Naive B cell (primary cell): ENCODE data around the gene C17orf100. TPM values are rescaled to one million over a fixed set of nuclear protein-coding genes. Genes with fewer than 3 reads are reported as not detected.
A peak's percentile ranks its signal among the peaks of the same experiment; 100 is the strongest.
"Not testable (repeated sequence)": the region's sequence is repeated elsewhere in the genome, so short reads cannot be mapped to it uniquely, and the experiment has no call there.

ENCODE experiments used
- ATAC-seq, 2 donors: fragments of 150-1000 bp; cut with Tn5 transposase; 2 replicates each; pipeline ENCODE4 v1.10.0; 2021; ENCODE audit warnings: low read depth in 2 of 2, mild to moderate bottlenecking in 2 of 2, moderate library complexity in 2 of 2
- DNase-seq: peaks from one replicate; pipeline ENCODE4 v3.0.0; 2022
- H3K27ac Mint-ChIP-seq, 6 donors: one replicate each; pipeline ENCODE4 v1.8.0; 2020 to 2022; ENCODE audit warnings: mild to moderate bottlenecking in 6 of 6, mixed read lengths in 6 of 6, moderate library complexity in 5 of 6, inconsistent platforms in 2 of 6
- H3K27me3 Mint-ChIP-seq, 3 donors: one replicate each; pipeline ENCODE4 v1.8.0; 2021 to 2022; ENCODE audit warnings: mixed read lengths in 3 of 3, mild to moderate bottlenecking in 1 of 3
- H3K36me3 Mint-ChIP-seq, 2 donors: one replicate each; pipeline ENCODE4 v1.8.0; 2020 to 2022; ENCODE audit warnings: mixed read lengths in 2 of 2, inconsistent platforms in 1 of 2, mild to moderate bottlenecking in 1 of 2
- H3K4me1 Mint-ChIP-seq, 3 donors: one replicate each; pipeline ENCODE4 v1.8.0; 2020 to 2022; ENCODE audit warnings: mixed read lengths in 3 of 3, inconsistent platforms in 1 of 3, mild to moderate bottlenecking in 1 of 3, moderate library complexity in 1 of 3
- H3K4me3 Mint-ChIP-seq, 8 donors: one replicate each; pipeline ENCODE4 v1.8.0; 2020 to 2022; ENCODE audit warnings: mild to moderate bottlenecking in 8 of 8, mixed read lengths in 8 of 8, moderate library complexity in 8 of 8, inconsistent platforms in 2 of 8
- H3K9me3 Mint-ChIP-seq, 7 donors: one replicate each; pipeline ENCODE4 v1.8.0; 2020 to 2022; ENCODE audit warnings: mixed read lengths in 7 of 7, mild to moderate bottlenecking in 5 of 7, inconsistent platforms in 2 of 7, moderate library complexity in 1 of 7
- polyA plus RNA-seq, 6 donors: library from polyadenylated mRNA; unstranded; fragments of 300-500 nt; fragmentation: Illumina TruSeq; gene quantifications; one replicate each; pipeline ENCODE4 v1.2.3, GENCODE V29; 2021; ENCODE audit warnings: low read depth in 6 of 6

The C17orf100 gene
- polyA plus RNA-seq, 6 donors from 2014 or later = 6.6 to 16.8 (median 9.7) TPM

- Mint-ChIP-seq H3K36me3 (no peaks in the 10 kb centered on the region), H3K4me1 (peaks cover 37 to 66% (median 66%) of the 10 kb centered on the region in 3 donors), H3K9me3 (no peaks in the 10 kb centered on the region), H3K27me3 (no peaks in the 10 kb centered on the region), H3K27ac (peak overlapping the region in 5 of 6 donors; percentile 74 to 100 (median 83)), H3K4me3 (peak overlapping the region; percentile 84 to 100 (median 92))
- ATAC-seq (no peak), DNase-seq (peak; percentile 20)
Measured at GRCh38 chr17:6651919-6652452, 424 bp downstream of the C17orf100 start.

DNA sequence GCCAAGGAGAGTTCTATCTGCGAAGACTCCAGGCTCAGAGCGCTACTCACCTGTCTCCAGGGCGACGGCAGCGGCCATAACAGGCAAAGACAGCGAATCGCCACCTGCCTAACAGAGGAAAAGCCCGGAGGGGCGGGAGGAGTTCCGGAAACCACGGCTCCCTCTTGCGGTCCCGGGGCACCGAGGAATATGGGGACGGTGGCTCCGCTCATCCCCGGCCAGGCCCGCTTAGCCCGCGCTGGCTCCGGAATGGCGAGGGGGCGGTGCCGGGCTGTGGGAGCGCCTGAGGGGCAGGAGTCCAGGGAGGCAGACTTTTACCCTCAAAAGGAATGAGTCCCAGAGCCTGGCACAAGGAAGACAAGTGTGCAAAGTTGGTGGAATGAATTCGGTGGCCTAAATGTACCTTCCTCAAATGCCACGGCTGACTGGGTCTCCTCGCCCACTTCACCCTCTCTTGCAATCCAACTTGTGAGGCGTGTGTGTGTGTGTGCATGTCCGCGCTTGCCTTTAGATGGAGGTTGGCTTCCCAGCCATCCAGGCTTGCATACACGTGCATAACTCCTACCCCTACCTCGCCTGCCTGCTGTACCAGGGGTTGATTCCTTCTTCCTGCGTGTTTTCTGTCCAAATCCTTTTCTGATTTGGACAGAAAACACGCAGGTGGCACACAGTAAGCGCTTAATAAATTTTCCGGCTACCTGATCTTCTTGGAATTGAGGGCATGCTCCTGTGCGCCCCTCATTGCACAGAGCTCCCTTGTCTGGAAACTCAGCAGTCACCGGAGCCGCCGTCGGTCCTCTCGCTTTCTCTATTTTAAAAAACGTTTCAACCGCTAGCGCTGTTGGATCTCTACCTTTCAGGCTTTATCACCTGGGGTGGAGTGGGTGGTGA, 3.5 kb downstream of the C17orf100 start:
- ATAC-seq (no peak), DNase-seq (no peak)
- no peaks in the 10 kb centered on the region for H3K27me3 Mint-ChIP-seq
- peaks cover 45 to 68% (median 66%) of the 10 kb centered on the region in 3 donors for H3K4me1 Mint-ChIP-seq
- peak overlapping the region in 2 of 6 donors; percentile 57 to 83 for H3K27ac Mint-ChIP-seq
- no peaks in the 10 kb centered on the region for H3K9me3 Mint-ChIP-seq
- peak overlapping the region; percentile 42 to 94 (median 78) for H3K4me3 Mint-ChIP-seq
- H3K36me3 Mint-ChIP-seq = no peaks in the 10 kb centered on the region

- DNase-seq, ATAC-seq, H3K27me3 Mint-ChIP-seq, H3K36me3 Mint-ChIP-seq, H3K9me3 Mint-ChIP-seq: not testable (repeated sequence)
- Mint-ChIP-seq H3K4me1 (peaks cover 48 to 68% (median 66%) of the 10 kb centered on the region in 3 donors), H3K27ac (peak overlapping the region in 5 of 6 donors; percentile 83 to 95 (median 93)), H3K4me3 (peak overlapping the region; percentile 67 to 94 (median 88))
Measured at GRCh38 chr17:6655732-6656361, 4.3 kb downstream of the C17orf100 start.

- not testable (repeated sequence) for H3K9me3 Mint-ChIP-seq, H3K36me3 Mint-ChIP-seq, H3K27me3 Mint-ChIP-seq
- peak; percentile 83 to 84 for ATAC-seq
- H3K4me3 Mint-ChIP-seq = peak overlapping the region; percentile 91 to 99 (median 96)
- DNase-seq = peak; percentile 65
- H3K27ac Mint-ChIP-seq = peak overlapping the region; percentile 75 to 98 (median 96)
- H3K4me1 Mint-ChIP-seq = peaks cover 55 to 71% (median 70%) of the 10 kb centered on the region in 3 donors
Measured at GRCh38 chr17:6656797-6657632, 5.5 kb downstream of the C17orf100 start.

DNA sequence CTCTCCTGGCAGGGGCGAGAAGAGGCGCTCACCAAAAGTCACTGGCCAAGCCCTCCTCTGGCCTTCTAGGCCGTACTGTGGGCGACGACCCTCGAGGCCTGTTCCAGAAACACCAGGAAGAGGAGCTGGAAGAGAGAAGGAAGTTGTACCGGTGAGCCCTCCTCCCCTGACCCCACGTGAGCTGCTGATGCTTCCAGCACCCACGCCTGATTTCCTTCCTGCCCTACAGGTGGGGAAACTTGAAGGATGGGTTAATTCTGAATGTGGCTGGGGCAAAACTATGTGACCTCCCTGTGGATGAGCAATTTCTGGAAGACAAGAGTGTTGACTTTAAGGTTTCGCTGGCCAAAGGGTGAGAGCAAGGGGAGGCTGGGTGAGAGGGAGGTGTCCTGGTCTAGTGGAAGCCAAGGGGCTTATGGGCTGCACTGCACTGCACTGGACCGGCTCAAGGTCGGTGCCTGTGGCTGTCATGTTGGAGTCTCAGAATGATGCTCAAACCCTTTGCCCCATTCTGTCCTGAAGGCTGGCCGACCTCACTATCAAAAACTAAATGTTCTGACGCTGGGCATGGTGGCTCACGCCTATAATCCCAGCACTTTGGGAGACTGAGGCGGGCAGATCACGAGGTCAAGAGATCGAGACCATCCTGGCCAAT, 6.2 kb downstream of the C17orf100 start:
- Mint-ChIP-seq H3K27me3 (no peaks in the 10 kb centered on the region), H3K27ac (peak overlapping the region; percentile 87 to 98 (median 96)), H3K4me1 (peaks cover 57 to 72% (median 71%) of the 10 kb centered on the region in 3 donors), H3K9me3 (no peaks in the 10 kb centered on the region), H3K36me3 (peaks cover 0 to 2% of the 10 kb centered on the region in 2 donors), H3K4me3 (peak overlapping the region; percentile 91 to 99 (median 96))
- DNase-seq (no peak), ATAC-seq (no peak)

- H3K27me3 Mint-ChIP-seq, ATAC-seq, H3K36me3 Mint-ChIP-seq, H3K9me3 Mint-ChIP-seq, DNase-seq: not testable (repeated sequence)
- H3K4me1 Mint-ChIP-seq = peaks cover 56 to 67% (median 67%) of the 10 kb centered on the region in 3 donors
- H3K4me3 Mint-ChIP-seq = peak overlapping the region; percentile 62 to 97 (median 92)
- H3K27ac Mint-ChIP-seq = peak overlapping the region in 4 of 6 donors; percentile 26 to 95 (median 80)
Measured at GRCh38 chr17:6658411-6658810, 6.8 kb downstream of the C17orf100 start.

GRCh38 chr17:6660101-6660500, 8.5 kb downstream of the C17orf100 start:
- Mint-ChIP-seq H3K9me3 (no peaks in the 10 kb centered on the region), H3K27ac (peak overlapping the region in 5 of 6 donors; percentile 55 to 98 (median 95)), H3K27me3 (no peaks in the 10 kb centered on the region), H3K4me1 (peaks cover 46 to 62% (median 55%) of the 10 kb centered on the region in 3 donors), H3K36me3 (peaks cover 0 to 6% of the 10 kb centered on the region in 2 donors), H3K4me3 (peak overlapping the region; percentile 73 to 92 (median 81))
- ATAC-seq = no peak
- no peak for DNase-seq

GRCh38 chr17:6660805-6661463, 9.4 kb downstream of the C17orf100 start:
- ATAC-seq = peak; percentile 78
- peaks cover 46 to 63% (median 55%) of the 10 kb centered on the region in 3 donors for H3K4me1 Mint-ChIP-seq

DNA sequence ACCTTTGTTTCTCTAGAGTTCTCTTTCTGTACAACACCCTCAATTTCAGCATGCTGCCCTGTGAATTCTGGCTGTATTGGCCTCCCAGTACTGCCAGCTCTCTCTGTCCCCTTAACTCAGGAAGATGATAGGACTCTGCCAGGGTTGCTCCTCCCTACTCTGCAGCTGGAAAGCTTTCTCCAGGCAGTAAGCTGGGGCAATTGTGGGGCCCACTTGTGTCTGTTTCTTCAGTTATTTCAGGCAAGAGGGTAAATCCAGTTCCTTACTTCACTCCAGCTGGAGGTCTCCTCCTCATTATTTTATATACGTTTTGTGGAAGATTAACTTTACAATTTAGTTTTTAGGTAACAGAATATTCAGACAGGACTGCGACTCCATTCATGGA, 9.9 kb downstream of the C17orf100 start:
- H3K9me3 Mint-ChIP-seq = no peaks in the 10 kb centered on the region
- peaks cover 0 to 6% of the 10 kb centered on the region in 2 donors for H3K36me3 Mint-ChIP-seq

More at GRCh38 chr17:6660805-6661463, 9.4 kb downstream of the C17orf100 start:
- H3K4me3 Mint-ChIP-seq = peak overlapping the region; percentile 73 to 93 (median 88)
- H3K27me3 Mint-ChIP-seq = no peaks in the 10 kb centered on the region
- peaks cover 0 to 6% of the 10 kb centered on the region in 2 donors for H3K36me3 Mint-ChIP-seq
- peak overlapping the region; percentile 51 to 98 (median 90) for H3K27ac Mint-ChIP-seq
- no peaks in the 10 kb centered on the region for H3K9me3 Mint-ChIP-seq
- peak; percentile 78 for DNase-seq

GRCh38 chr17:6663200-6663599, 11.6 kb downstream of the C17orf100 start:
- DNase-seq, H3K9me3 Mint-ChIP-seq, H3K36me3 Mint-ChIP-seq, ATAC-seq, H3K27me3 Mint-ChIP-seq: not testable (repeated sequence)
- Mint-ChIP-seq H3K4me1 (peaks cover 42 to 64% (median 46%) of the 10 kb centered on the region in 3 donors), H3K4me3 (peak overlapping the region in 2 of 8 donors; percentile 12 to 27), H3K27ac (peak overlapping the region in 1 of 6 donors; percentile 50)

More for the DNA sequence above, 9.9 kb downstream of the C17orf100 start:
- Mint-ChIP-seq H3K27me3 (no peaks in the 10 kb centered on the region), H3K4me3 (peak overlapping the region; percentile 73 to 93 (median 88)), H3K27ac (peak overlapping the region in 4 of 6 donors; percentile 51 to 98 (median 70)), H3K4me1 (peaks cover 46 to 66% (median 50%) of the 10 kb centered on the region in 3 donors)
- ATAC-seq (no peak), DNase-seq (no peak)

- no peaks in the 10 kb centered on the region for H3K9me3 Mint-ChIP-seq
- H3K27me3 Mint-ChIP-seq = no peaks in the 10 kb centered on the region
- peak; percentile 61 to 62 for ATAC-seq
- H3K4me1 Mint-ChIP-seq = peaks cover 24 to 47% (median 39%) of the 10 kb centered on the region in 3 donors
- peak; percentile 41 for DNase-seq
- H3K36me3 Mint-ChIP-seq = peaks cover 5 to 6% of the 10 kb centered on the region in 2 donors
- peak overlapping the region in 1 of 8 donors; percentile 51 for H3K4me3 Mint-ChIP-seq
- H3K27ac Mint-ChIP-seq = peak overlapping the region in 3 of 6 donors; percentile 20 to 50 (median 30)
Measured at GRCh38 chr17:6666077-6666521, 14.5 kb downstream of the C17orf100 start.
